ENCODE measurements around the gene POLR2E. TPM values are rescaled to one million over a fixed set of nuclear protein-coding genes. Genes with fewer than 3 reads are reported as not detected.

Gene POLR2E
- total RNA-seq, 1 experiment from 2014 or later = 343 TPM

DNA sequence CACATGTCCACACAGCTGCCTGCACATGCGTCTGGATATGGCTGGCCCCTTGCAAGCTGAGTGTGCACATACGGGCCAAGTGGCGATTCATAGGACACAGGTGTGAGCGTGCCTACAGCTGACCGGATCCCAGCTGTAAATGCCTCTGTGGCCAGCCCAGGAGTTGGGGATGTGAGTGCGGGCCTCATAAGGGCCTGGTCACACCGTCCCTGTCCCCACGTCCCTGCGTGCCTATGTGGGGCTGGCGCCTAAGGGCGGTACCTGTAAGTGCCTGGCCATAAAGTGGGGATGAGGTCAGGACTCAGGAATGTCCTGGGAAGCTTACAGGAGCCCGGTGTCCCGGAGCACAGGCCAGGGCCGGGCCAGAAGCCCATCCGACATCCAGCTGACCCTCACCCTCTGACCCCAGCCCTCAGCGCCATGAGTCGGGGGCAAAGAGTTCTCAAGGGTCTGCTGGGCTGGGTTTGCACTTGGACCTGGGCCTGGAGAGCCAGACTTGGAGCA lies 29.5 kb downstream of the POLR2E start:
- Histone ChIP-seq H3K27me3 (replicated peaks; ENCODE audit: insufficient read depth, low read depth, low read length, poor library complexity) (peaks cover 1% of the 10 kb centered on the region), H3K4me3 (ENCODE audit: low read depth, low read length, poor library complexity, severe bottlenecking) (no peak overlapping the region), H3K27ac (ENCODE audit: low read depth, low read length, poor library complexity, severe bottlenecking) (no peak overlapping the region), H3K9me3 (ENCODE audit: low read depth, low read length, poor library complexity, severe bottlenecking) (no peaks in the 10 kb centered on the region), H3K4me1 (ENCODE audit: insufficient read depth, low read length, poor library complexity, severe bottlenecking) (peaks cover 18% of the 10 kb centered on the region), H3K36me3 (ENCODE audit: insufficient read depth, low read length, poor library complexity, severe bottlenecking) (no peaks in the 10 kb centered on the region)
- intact Hi-C loops (cut with micrococcal nuclease; ENCODE audit: unreplicated experiment) = no loop called here
- BruUV-seq (replicated peaks) = no TSS peak
- TF ChIP-seq, protein P1, sequence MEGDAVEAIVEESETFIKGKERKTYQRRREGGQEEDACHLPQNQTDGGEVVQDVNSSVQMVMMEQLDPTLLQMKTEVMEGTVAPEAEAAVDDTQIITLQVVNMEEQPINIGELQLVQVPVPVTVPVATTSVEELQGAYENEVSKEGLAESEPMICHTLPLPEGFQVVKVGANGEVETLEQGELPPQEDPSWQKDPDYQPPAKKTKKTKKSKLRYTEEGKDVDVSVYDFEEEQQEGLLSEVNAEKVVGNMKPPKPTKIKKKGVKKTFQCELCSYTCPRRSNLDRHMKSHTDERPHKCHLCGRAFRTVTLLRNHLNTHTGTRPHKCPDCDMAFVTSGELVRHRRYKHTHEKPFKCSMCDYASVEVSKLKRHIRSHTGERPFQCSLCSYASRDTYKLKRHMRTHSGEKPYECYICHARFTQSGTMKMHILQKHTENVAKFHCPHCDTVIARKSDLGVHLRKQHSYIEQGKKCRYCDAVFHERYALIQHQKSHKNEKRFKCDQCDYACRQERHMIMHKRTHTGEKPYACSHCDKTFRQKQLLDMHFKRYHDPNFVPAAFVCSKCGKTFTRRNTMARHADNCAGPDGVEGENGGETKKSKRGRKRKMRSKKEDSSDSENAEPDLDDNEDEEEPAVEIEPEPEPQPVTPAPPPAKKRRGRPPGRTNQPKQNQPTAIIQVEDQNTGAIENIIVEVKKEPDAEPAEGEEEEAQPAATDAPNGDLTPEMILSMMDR (conservative IDR thresholded peaks at IDR 0.05; ENCODE audit: low read depth, low read length) = no peak
- TF ChIP-seq EZH2 (IDR thresholded peaks at IDR 0.05; ENCODE audit: borderline replicate concordance, low read depth, low read length, poor library complexity, severe bottlenecking) = no peak
- no peak for DNase-seq (ENCODE audit: low spot score)
- ChIA-PET POLR2A (ENCODE audit: low non-redundant PET) (no interaction called here), CTCF (no interaction called here)

DNA sequence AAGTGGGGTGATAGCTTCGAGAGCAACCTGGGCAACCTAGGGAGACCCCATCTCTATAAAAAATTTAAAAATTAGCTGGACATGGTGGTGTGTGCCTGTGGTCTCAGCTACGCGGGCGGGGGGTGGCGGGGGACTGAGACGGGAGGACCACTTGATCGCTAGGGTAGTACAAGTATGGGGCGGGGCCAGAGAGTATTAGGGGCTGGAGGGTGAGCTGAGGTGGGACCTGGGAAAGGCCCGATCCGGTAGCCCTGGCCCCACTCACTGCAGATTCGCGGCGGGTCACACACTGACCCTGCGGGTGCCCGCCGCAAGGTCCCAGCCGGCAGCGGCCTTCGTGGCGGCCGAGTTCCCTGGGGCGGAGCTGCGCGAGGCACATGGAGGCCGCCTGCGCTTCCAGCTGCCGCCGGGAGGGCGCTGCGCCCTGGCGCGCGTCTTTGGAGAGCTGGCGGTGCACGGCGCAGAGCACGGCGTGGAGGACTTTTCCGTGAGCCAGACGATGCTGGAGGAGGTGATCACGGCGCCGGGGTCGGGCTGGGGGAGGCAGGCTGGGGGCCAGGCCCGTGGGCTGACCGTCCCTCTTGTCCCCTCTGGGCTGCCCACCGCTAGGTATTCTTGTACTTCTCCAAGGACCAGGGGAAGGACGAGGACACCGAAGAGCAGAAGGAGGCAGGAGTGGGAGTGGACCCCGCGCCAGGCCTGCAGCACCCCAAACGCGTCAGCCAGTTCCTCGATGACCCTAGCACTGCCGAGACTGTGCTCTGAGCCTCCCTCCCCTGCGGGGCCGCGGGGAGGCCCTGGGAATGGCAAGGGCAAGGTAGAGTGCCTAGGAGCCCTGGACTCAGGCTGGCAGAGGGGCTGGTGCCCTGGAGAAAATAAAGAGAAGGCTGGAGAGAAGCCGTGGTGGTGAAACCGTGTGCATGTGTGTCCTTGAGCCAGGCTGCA lies 30.2 kb downstream of the POLR2E start:
- H3K9me3 ChIP-seq (ENCODE audit: low read depth, low read length, poor library complexity, severe bottlenecking) = no peaks in the 10 kb centered on the region
- H3K27me3 ChIP-seq (replicated peaks; ENCODE audit: insufficient read depth, low read depth, low read length, poor library complexity) = no peaks in the 10 kb centered on the region
- BruUV-seq (replicated peaks) = no TSS peak
- H3K4me1 ChIP-seq (ENCODE audit: insufficient read depth, low read length, poor library complexity, severe bottlenecking) = peaks cover 16% of the 10 kb centered on the region
- H3K27ac ChIP-seq (ENCODE audit: low read depth, low read length, poor library complexity, severe bottlenecking) = no peak overlapping the region
- DNase-seq (ENCODE audit: low spot score) = peak; percentile 88
- intact Hi-C loops (cut with micrococcal nuclease; ENCODE audit: unreplicated experiment) = no loop called here
- TF ChIP-seq EZH2 (IDR thresholded peaks at IDR 0.05; ENCODE audit: borderline replicate concordance, low read depth, low read length, poor library complexity, severe bottlenecking) = no peak
- TF ChIP-seq, protein P1 (conservative IDR thresholded peaks at IDR 0.05; ENCODE audit: low read depth, low read length) = peak; percentile 78
- ChIA-PET POLR2A (ENCODE audit: low non-redundant PET) (no interaction called here), CTCF (interaction anchor here (0.6 to 1.0 kb wide), 4 partner anchors 10 to 180 kb away, joined by 3 to 6 read pairs (median 4); no protein-coding TSS in a partner anchor)
- H3K36me3 ChIP-seq (ENCODE audit: insufficient read depth, low read length, poor library complexity, severe bottlenecking) = no peaks in the 10 kb centered on the region
- H3K4me3 ChIP-seq (ENCODE audit: low read depth, low read length, poor library complexity, severe bottlenecking) = no peak overlapping the region

DNA sequence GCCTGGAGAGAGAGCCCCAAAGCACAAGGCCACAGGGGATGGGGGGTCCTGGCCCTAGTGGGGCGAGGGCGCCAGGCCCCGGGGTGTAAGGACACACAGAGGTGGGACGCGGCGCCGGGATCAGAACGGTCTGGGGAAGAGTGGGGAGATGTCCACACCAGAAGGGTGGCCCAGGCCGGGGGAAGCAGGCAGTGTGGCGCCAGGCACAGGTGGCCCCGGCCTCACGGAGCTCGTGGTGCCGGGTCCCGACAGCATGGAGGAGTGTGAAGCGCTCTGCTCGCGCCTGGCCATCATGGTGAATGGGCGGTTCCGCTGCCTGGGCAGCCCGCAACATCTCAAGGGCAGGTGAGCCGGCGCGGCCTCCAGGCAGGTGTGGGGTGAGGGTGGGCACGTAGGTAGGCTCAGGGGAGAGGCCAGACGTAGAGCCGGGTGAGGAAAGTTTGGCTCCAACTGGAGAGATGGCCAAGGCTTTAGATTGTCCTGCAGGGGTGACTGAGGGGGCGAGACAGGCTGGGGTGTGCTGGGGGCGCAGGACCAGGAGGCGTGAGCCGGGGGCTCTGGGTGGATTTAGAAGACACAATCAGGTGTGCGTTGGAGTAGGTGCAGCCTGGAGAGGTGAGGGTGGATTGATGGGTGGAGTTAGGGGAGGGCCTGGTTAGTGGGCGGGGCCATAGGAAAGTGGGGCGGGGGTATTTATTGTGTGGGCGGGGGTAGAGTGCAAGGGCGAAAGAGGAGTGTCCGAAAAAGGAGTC lies 31.1 kb downstream of the POLR2E start:
- TF ChIP-seq, protein P1 (conservative IDR thresholded peaks at IDR 0.05; ENCODE audit: low read depth, low read length) = no peak
- no peak for TF ChIP-seq EZH2 (IDR thresholded peaks at IDR 0.05; ENCODE audit: borderline replicate concordance, low read depth, low read length, poor library complexity, severe bottlenecking)
- CTCF ChIA-PET = interaction anchor here (0.7 to 1.0 kb wide), 3 partner anchors 10 to 180 kb away, joined by 3 to 4 read pairs (median 3); no protein-coding TSS in a partner anchor
- intact Hi-C loops (cut with micrococcal nuclease; ENCODE audit: unreplicated experiment) = no loop called here
- Histone ChIP-seq H3K27ac (ENCODE audit: low read depth, low read length, poor library complexity, severe bottlenecking) (no peak overlapping the region), H3K4me3 (ENCODE audit: low read depth, low read length, poor library complexity, severe bottlenecking) (no peak overlapping the region), H3K27me3 (replicated peaks; ENCODE audit: insufficient read depth, low read depth, low read length, poor library complexity) (no peaks in the 10 kb centered on the region), H3K9me3 (ENCODE audit: low read depth, low read length, poor library complexity, severe bottlenecking) (no peaks in the 10 kb centered on the region), H3K36me3 (ENCODE audit: insufficient read depth, low read length, poor library complexity, severe bottlenecking) (no peaks in the 10 kb centered on the region), H3K4me1 (ENCODE audit: insufficient read depth, low read length, poor library complexity, severe bottlenecking) (peaks cover 16% of the 10 kb centered on the region)
- POLR2A ChIA-PET (ENCODE audit: low non-redundant PET) = no interaction called here
- no peak for DNase-seq (ENCODE audit: low spot score)
- no TSS peak for BruUV-seq (replicated peaks)

Measured in A673 (cell line).